Muscle layer of duodenum (tissue), 2 donors: ENCODE measurements around the gene LAMA3.

Experiments
- H3K27ac ChIP-seq: one replicate; pipeline ENCODE4 v1.7.0; 2013; ENCODE audit warnings: mild to moderate bottlenecking, low read length
- H3K27me3 ChIP-seq: one replicate; pipeline ENCODE4 v1.7.0; 2013; ENCODE audit warnings: low read depth, mild to moderate bottlenecking, control low read depth, low read length
- H3K36me3 ChIP-seq, 2 donors: one replicate each; pipeline ENCODE4 v1.7.0; 2013; ENCODE audit warnings: low read length in 2 of 2, control low read depth in 1 of 2, mild to moderate bottlenecking in 1 of 2; ENCODE audit not compliant: insufficient read depth in 2 of 2, control insufficient read depth in 1 of 2
- H3K4me1 ChIP-seq, 2 donors: one replicate each; pipeline ENCODE4 v1.7.0; 2013; ENCODE audit warnings: low read length in 2 of 2, mild to moderate bottlenecking in 2 of 2, control low read depth in 1 of 2, moderate library complexity in 1 of 2; ENCODE audit not compliant: insufficient read depth in 2 of 2, control insufficient read depth in 1 of 2
- H3K4me3 ChIP-seq, 2 donors: one replicate each; pipeline ENCODE4 v1.7.0; 2013; ENCODE audit warnings: low read length in 2 of 2, low read depth in 1 of 2, mild to moderate bottlenecking in 1 of 2
- H3K9me3 ChIP-seq, 2 donors: one replicate each; pipeline ENCODE4 v1.7.0; 2013; ENCODE audit warnings: low read length in 2 of 2, control low read depth in 1 of 2, mild to moderate bottlenecking in 1 of 2; ENCODE audit not compliant: control insufficient read depth in 1 of 2
- donor health status: healthy.

Gene LAMA3

GRCh38 chr18:23694637-23695430, 5.6 kb downstream of the LAMA3 start:
- H3K27ac ChIP-seq, result no peak overlapping the region
- peaks cover 0 to 3% of the 10 kb centered on the region in 2 donors for H3K4me1 ChIP-seq
- H3K27me3 ChIP-seq, result no peaks in the 10 kb centered on the region
- no peaks in the 10 kb centered on the region for H3K9me3 ChIP-seq
- H3K36me3 ChIP-seq, result no peaks in the 10 kb centered on the region
- H3K4me3 ChIP-seq, result no peak overlapping the region

- no peak overlapping the region for H3K27ac ChIP-seq
- H3K4me1 ChIP-seq, result no peaks in the 10 kb centered on the region
- H3K27me3 ChIP-seq, result no peaks in the 10 kb centered on the region
- H3K4me3 ChIP-seq, result no peak overlapping the region
- no peaks in the 10 kb centered on the region for H3K36me3 ChIP-seq
- no peaks in the 10 kb centered on the region for H3K9me3 ChIP-seq
Measured at GRCh38 chr18:23701017-23701416, 11.8 kb downstream of the LAMA3 start.

GRCh38 chr18:23701544-23702064, 12.4 kb downstream of the LAMA3 start:
- Histone ChIP-seq H3K4me1 (no peaks in the 10 kb centered on the region), H3K27ac (no peak overlapping the region), H3K36me3 (peaks cover 0 to under 1% of the 10 kb centered on the region in 2 donors), H3K9me3 (no peaks in the 10 kb centered on the region), H3K27me3 (no peaks in the 10 kb centered on the region), H3K4me3 (no peak overlapping the region)

GRCh38 chr18:23702606-23703005, 13.4 kb downstream of the LAMA3 start:
- no peak overlapping the region for H3K27ac ChIP-seq
- peaks cover 0 to 6% of the 10 kb centered on the region in 2 donors for H3K36me3 ChIP-seq

GRCh38 chr18:23703057-23703986, 14.1 kb downstream of the LAMA3 start:
- Histone ChIP-seq H3K9me3 (peaks cover 4 to 5% of the 10 kb centered on the region in 2 donors), H3K4me3 (no peak overlapping the region), H3K36me3 (peaks cover 0 to 6% of the 10 kb centered on the region in 2 donors), H3K27me3 (no peaks in the 10 kb centered on the region), H3K4me1 (no peaks in the 10 kb centered on the region), H3K27ac (no peak overlapping the region)

More at GRCh38 chr18:23702606-23703005, 13.4 kb downstream of the LAMA3 start:
- Histone ChIP-seq H3K4me3 (no peak overlapping the region), H3K4me1 (no peaks in the 10 kb centered on the region), H3K27me3 (no peaks in the 10 kb centered on the region), H3K9me3 (peaks cover 4 to 5% of the 10 kb centered on the region in 2 donors)

- Histone ChIP-seq H3K4me1 (no peaks in the 10 kb centered on the region), H3K27me3 (no peaks in the 10 kb centered on the region), H3K27ac (no peak overlapping the region), H3K4me3 (no peak overlapping the region), H3K9me3 (peaks cover 4 to 5% of the 10 kb centered on the region in 2 donors), H3K36me3 (peaks cover 0 to 6% of the 10 kb centered on the region in 2 donors)
Measured at GRCh38 chr18:23703987-23704384, 14.7 kb downstream of the LAMA3 start.

- no peaks in the 10 kb centered on the region for H3K4me1 ChIP-seq
- no peaks in the 10 kb centered on the region for H3K27me3 ChIP-seq
- H3K36me3 ChIP-seq, result peaks cover 0 to 6% of the 10 kb centered on the region in 2 donors
- H3K4me3 ChIP-seq, result no peak overlapping the region
- peaks cover 4 to 5% of the 10 kb centered on the region in 2 donors for H3K9me3 ChIP-seq
- H3K27ac ChIP-seq, result no peak overlapping the region
Measured at GRCh38 chr18:23704806-23705205, 15.6 kb downstream of the LAMA3 start.

GRCh38 chr18:23706971-23707640, 17.9 kb downstream of the LAMA3 start:
- Histone ChIP-seq H3K36me3 (peaks cover 0 to 6% of the 10 kb centered on the region in 2 donors), H3K9me3 (peaks cover 4 to 5% of the 10 kb centered on the region in 2 donors), H3K27me3 (no peaks in the 10 kb centered on the region), H3K4me1 (no peaks in the 10 kb centered on the region), H3K27ac (no peak overlapping the region), H3K4me3 (no peak overlapping the region)

- Histone ChIP-seq H3K9me3 (peaks cover 4 to 5% of the 10 kb centered on the region in 2 donors), H3K36me3 (peaks cover 0 to 6% of the 10 kb centered on the region in 2 donors), H3K27ac (no peak overlapping the region), H3K27me3 (no peaks in the 10 kb centered on the region), H3K4me1 (no peaks in the 10 kb centered on the region), H3K4me3 (no peak overlapping the region)
Measured at GRCh38 chr18:23710068-23710527, 20.8 kb downstream of the LAMA3 start.

- Histone ChIP-seq H3K4me3 (no peak overlapping the region), H3K27me3 (no peaks in the 10 kb centered on the region), H3K4me1 (no peaks in the 10 kb centered on the region), H3K36me3 (peaks cover 0 to 6% of the 10 kb centered on the region in 2 donors), H3K27ac (no peak overlapping the region), H3K9me3 (peaks cover 4 to 5% of the 10 kb centered on the region in 2 donors)
Measured at GRCh38 chr18:23710946-23711345, 21.7 kb downstream of the LAMA3 start.
